K562 (cell line): Measurements from ENCODE around the gene FAM114A1. TPM values are rescaled to one million over a fixed set of nuclear protein-coding genes. Genes with fewer than 3 reads are reported as not detected.

Experiments used
- ARHGAP35 ChIP-seq: fragments of 450-650 bp; IDR thresholded peaks from 2 replicates; pipeline ENCODE4 v1.6.1; 2018; ENCODE audit not compliant: partially characterized antibody
- BCL6 ChIP-seq: fragments of 250-450 bp; sonication (Bioruptor Pico); IDR thresholded peaks from 2 replicates; pipeline ENCODE4 v1.4.0; 2020
- CBX5 ChIP-seq: IDR thresholded peaks from 2 replicates; pipeline ENCODE4 v1.6.1; 2014; ENCODE audit warnings: low read depth, borderline replicate concordance
- CC2D1A ChIP-seq: fragments of 450-650 bp; IDR thresholded peaks from 2 replicates; pipeline ENCODE4 v1.6.1; 2017; ENCODE audit warnings: mild to moderate bottlenecking
- CTBP1 ChIP-seq: fragments of 450-650 bp; IDR thresholded peaks from 2 replicates; pipeline ENCODE4 v1.6.1; 2016; ENCODE audit warnings: borderline replicate concordance
- ELK1 ChIP-seq: sonication (generic); formaldehyde crosslinking; IDR thresholded peaks from 2 replicates; pipeline ENCODE4 v1.8.1; 2022; ENCODE audit warnings: missing genetic modification reagents
- ETV1 ChIP-seq: fragments of 450-650 bp; conservative IDR thresholded peaks from 2 replicates; pipeline ENCODE4 v1.6.1; 2016; ENCODE audit warnings: missing genetic modification characterization, control low read depth, low read depth, missing compliant biosample characterization
- HDAC2 ChIP-seq: fragments of 450-650 bp; IDR thresholded peaks from 2 replicates; pipeline ENCODE4 v1.6.1; 2016; ENCODE audit warnings: mild to moderate bottlenecking
- MAFG ChIP-seq: fragments of 450-650 bp; conservative IDR thresholded peaks from 2 replicates; pipeline ENCODE4 v1.6.1; 2016; ENCODE audit warnings: missing genetic modification characterization, missing compliant biosample characterization
- MLX ChIP-seq, 2 experiments: fragments of 450-650 bp in 1 of 2; sonication (generic) in 1 of 2; formaldehyde crosslinking; conservative IDR thresholded peaks; 2 replicates each; pipeline versions ENCODE4 v1.4.0 to v1.8.1; 2020 to 2022; ENCODE audit warnings: mild to moderate bottlenecking in 1 of 2, missing genetic modification reagents in 1 of 2
- MTA2 ChIP-seq: fragments of 450-650 bp; IDR thresholded peaks from 2 replicates; pipeline ENCODE4 v1.6.1; 2016; ENCODE audit warnings: low read depth
- PHF20 ChIP-seq: fragments of 450-650 bp; IDR thresholded peaks from 2 replicates; pipeline ENCODE4 v1.6.1; 2018; ENCODE audit not compliant: partially characterized antibody
- POLR3G ChIP-seq: IDR thresholded peaks from 2 replicates; pipeline ENCODE4 v1.6.1; 2011; ENCODE audit not compliant: insufficient read length, insufficient replicate concordance; ENCODE audit errors: extremely low read depth
- RBM25 ChIP-seq: fragments of 200-400 bp; formaldehyde crosslinking; IDR thresholded peaks from 2 replicates; pipeline ENCODE4 v1.6.1; 2018; ENCODE audit warnings: low read length, low read depth, moderate library complexity; ENCODE audit not compliant: severe bottlenecking
- SFPQ ChIP-seq: fragments of 200-400 bp; formaldehyde crosslinking; IDR thresholded peaks from 2 replicates; pipeline ENCODE4 v1.6.1; 2017; ENCODE audit warnings: mild to moderate bottlenecking, low read depth, low read length, moderate library complexity
- SMARCB1 ChIP-seq: IDR thresholded peaks from 2 replicates; pipeline ENCODE4 v1.6.1; 2011; ENCODE audit warnings: improper control_type of control experiment, low read depth; ENCODE audit not compliant: insufficient read length
- SMARCC2 ChIP-seq: fragments of 450-650 bp; IDR thresholded peaks from 2 replicates; pipeline ENCODE4 v1.6.1; 2017; ENCODE audit warnings: antibody characterized with exemption, moderate library complexity, mild to moderate bottlenecking, low read depth
- STAT5A ChIP-seq: IDR thresholded peaks from 2 replicates; pipeline ENCODE4 v1.6.1; 2012; ENCODE audit warnings: low read length, inconsistent platforms, borderline replicate concordance
- TBP ChIP-seq: optimal IDR thresholded peaks from 2 replicates; pipeline ENCODE3; 2011; ENCODE audit warnings: low read depth, low read length, improper control_type of control experiment
- TEAD1 ChIP-seq, 2 experiments: fragments of 450-650 bp in 1 of 2; sonication (generic) in 1 of 2; formaldehyde crosslinking; IDR thresholded peaks; 2 replicates each; pipeline versions ENCODE4 v1.4.0 to v1.8.0; 2020 to 2022; ENCODE audit warnings: mild to moderate bottlenecking in 2 of 2, missing genetic modification reagents in 1 of 2
- XRCC4 ChIP-seq: IDR thresholded peaks from one replicate; pipeline ENCODE4 v1.6.1; 2011; ENCODE audit not compliant: insufficient read depth, insufficient read length; ENCODE audit errors: extremely low read depth
- ZNF184 ChIP-seq: sonication (generic); formaldehyde crosslinking; IDR thresholded peaks from 2 replicates; pipeline ENCODE4 v1.5.0; 2020; ENCODE audit warnings: missing genetic modification reagents
- ZNF347 ChIP-seq: fragments of 450-650 bp; formaldehyde crosslinking; IDR thresholded peaks from 2 replicates; pipeline ENCODE4 v1.4.0; 2020; ENCODE audit warnings: low read depth, mild to moderate bottlenecking, moderate library complexity
- ZNF644 ChIP-seq: fragments of 200-800 bp; sonication (Bioruptor generic); IDR thresholded peaks from 2 replicates; pipeline ENCODE4 v1.6.1; 2016; ENCODE audit warnings: low read depth, missing genetic modification characterization, missing compliant biosample characterization
- ZNF668 ChIP-seq: fragments of 250-450 bp; sonication (Bioruptor Pico); IDR thresholded peaks from 2 replicates; pipeline ENCODE4 v1.8.0; 2022; ENCODE audit warnings: mild to moderate bottlenecking, inconsistent platforms
- ZNF764 ChIP-seq: fragments of 250-450 bp; sonication (Bioruptor Pico); IDR thresholded peaks from 2 replicates; pipeline ENCODE4 v1.4.0; 2020; ENCODE audit warnings: low read depth, mild to moderate bottlenecking, moderate library complexity
- ZNF766 ChIP-seq: fragments of 200-800 bp; sonication (Bioruptor generic); conservative IDR thresholded peaks from 2 replicates; pipeline ENCODE4 v1.6.1; 2016; ENCODE audit warnings: missing genetic modification characterization, missing compliant biosample characterization
- polyA plus RNA-seq, 8 experiments: library from polyadenylated mRNA; depleted of rRNA in 4 of 8; stranded (reverse) in 5 of 8; unstranded in 3 of 8; fragments of >200 nt; fragmentation: Nextera tagmentation in 2 of 8; fragmentation: Illumina TruSeq in 1 of 8; extraction: Ambion mirVana in 2 of 8; extraction: Trizol in 1 of 8; gene quantifications; 2 replicates each; pipeline versions ENCODE4 v1.2.1 to v1.2.3, GENCODE V29; 2011 to 2014; ENCODE audit warnings: inconsistent platforms in 1 of 8, missing spikeins in 1 of 8
- total RNA-seq, 7 experiments: library from RNA; depleted of rRNA in 6 of 7; stranded (reverse); fragments of >200 nt in 6 of 7; fragmentation: Illumina TruSeq in 2 of 7; extraction: Trizol in 2 of 7; gene quantifications; 2 replicates each; pipeline versions ENCODE4 v1.2.1 to v1.2.3, GENCODE V29; 2011 to 2021; ENCODE audit warnings: low replicate concordance in 1 of 7

FAM114A1 gene
- total and polyA plus RNA-seq, 9 of the 15 experiments (the other 6 are each of a cell fraction or from before 2014, with no cell fraction given), result 1.8 to 12.0 (median 4.3) TPM

GRCh38 chr4:38856524-38857337 lies 10.9 kb upstream of the FAM114A1 start, which contains the start of gene TLR6 (continued):
- peak; percentile 21; the same call in 1 of the 2 replicates for TF ChIP-seq CTBP1
- TF ChIP-seq ZNF766 (CRISPR knock-in tag), result peak; percentile 61; the same call in 1 of the 2 replicates
- TF ChIP-seq MLX (CRISPR knock-in tag; conservative IDR thresholded peaks at IDR 0.05), result no peak
- TF ChIP-seq TEAD1 (CRISPR knock-in tag; IDR thresholded peaks at IDR 0.05), result no peak
- no peak for TF ChIP-seq ZNF668 (CRISPR knock-in tag)
- TF ChIP-seq RBM25, result no peak
- no peak for TF ChIP-seq MTA2
- no peak for TF ChIP-seq ZNF644 (tag)
- TF ChIP-seq CBX5, result no peak
- TF ChIP-seq ELK1 (CRISPR knock-in tag), result no peak
- TF ChIP-seq SMARCB1, result no peak
- 0 out of 2 replicates have a peak, but pooled peaks have one; percentile 18 for TF ChIP-seq HDAC2
- TF ChIP-seq SMARCC2, result no peak
- TF ChIP-seq POLR3G, result no peak
- TF ChIP-seq ZNF764, result no peak
- TF ChIP-seq TBP, result peak; percentile 47
- no peak for TF ChIP-seq ZNF347 (CRISPR knock-in tag)
- peak; percentile 83 for TF ChIP-seq MAFG (tag)
- TF ChIP-seq ETV1 (tag), result peak; percentile 75
- TF ChIP-seq PHF20, result no peak
- TF ChIP-seq BCL6, result no peak
- no peak for TF ChIP-seq ARHGAP35
- TF ChIP-seq ZNF184 (CRISPR knock-in tag), result no peak
- 0 out of 2 replicates have a peak, but pooled peaks have one; percentile 14 for TF ChIP-seq STAT5A
- no peak for TF ChIP-seq CC2D1A
- no peak for TF ChIP-seq XRCC4
- no peak for TF ChIP-seq SFPQ
